Heart left ventricle (tissue), 16 donors: Measurements from ENCODE around the gene TPRKB. TPM values are rescaled to one million over a fixed set of nuclear protein-coding genes. Genes with fewer than 3 reads are reported as not detected.
"Not testable (repeated sequence)": the region's sequence is repeated elsewhere in the genome, so short reads cannot be mapped to it uniquely, and the experiment has no call there.

Experiments
- ATAC-seq, 4 donors: fragments of 200-7000 bp; cut with Tn5 transposase; one replicate each; pipeline ENCODE4 v1.9.1; 2020 to 2022; ENCODE audit warnings: moderate library complexity in 4 of 4, mild to moderate bottlenecking in 3 of 4, moderate number of reproducible peaks in 1 of 4
- DNase-seq, 5 donors: peaks; one replicate each; pipeline ENCODE4 v3.0.0-alpha.2; 2020
- H3K27ac ChIP-seq, 12 donors: fragments of 200-600 bp; sonication (generic) in 4 of 12; one replicate each; pipeline versions ENCODE4 v1.5.0 to v1.8.0; 2016 to 2022; ENCODE audit warnings: mild to moderate bottlenecking in 2 of 12
- H3K27me3 ChIP-seq, 9 donors: fragments of 200-600 bp; sonication (generic) in 2 of 9; one replicate each; pipeline versions ENCODE4 v1.5.1 to v1.8.0; 2016 to 2022; ENCODE audit warnings: mild to moderate bottlenecking in 3 of 9
- H3K36me3 ChIP-seq, 9 donors: fragments of 200-600 bp; sonication (generic) in 2 of 9; one replicate each; pipeline versions ENCODE4 v1.5.0 to v1.8.0; 2018 to 2022; ENCODE audit warnings: mild to moderate bottlenecking in 2 of 9
- H3K4me1 ChIP-seq, 12 donors: fragments of 200-600 bp; sonication (generic) in 4 of 12; one replicate each; pipeline versions ENCODE4 v1.5.0 to v1.8.0; 2016 to 2022; ENCODE audit warnings: mild to moderate bottlenecking in 3 of 12
- H3K4me3 ChIP-seq, 12 donors: fragments of 200-600 bp; sonication (generic) in 4 of 12; one replicate each; pipeline versions ENCODE4 v1.5.0 to v1.8.0; 2017 to 2022; ENCODE audit warnings: mild to moderate bottlenecking in 9 of 12, moderate library complexity in 4 of 12
- H3K9me3 ChIP-seq, 12 donors: fragments of 200-600 bp; sonication (generic) in 4 of 12; one replicate each; pipeline versions ENCODE4 v1.5.0 to v1.8.0; 2016 to 2022; ENCODE audit warnings: mild to moderate bottlenecking in 1 of 12
- CTCF ChIP-seq, 12 donors: fragments of 200-600 bp; sonication (generic) in 4 of 12; IDR thresholded peaks; one replicate each; pipeline versions ENCODE4 v1.5.0 to v1.8.0; 2018 to 2022; ENCODE audit warnings: antibody characterized with exemption in 12 of 12, mild to moderate bottlenecking in 5 of 12
- WGBS, 4 donors: extraction: QIAGEN DNeasy Blood & Tissue Kit in 2 of 4; methylation state at CpG; one replicate each; pipeline versions ENCODE4 v1.1.5 to v1.1.7; 2013 to 2018; 5-methylcytosine and 5-hydroxymethylcytosine counted together
- intact Hi-C, 10 donors: fragments of 100-400 bp; cut with DNase I; formaldehyde crosslinking; loops; one replicate each; pipeline versions ENCODE4 v1.11.1 to v1.14.2; 2022
- polyA plus RNA-seq, 2 donors: library from polyadenylated mRNA; stranded (reverse); fragments of 200-250 nt; gene quantifications; one replicate each; pipeline ENCODE4 v1.2.3, GENCODE V29; 2013
- total RNA-seq, 9 donors: library from RNA; depleted of rRNA in 2 of 9; stranded (reverse); fragments of >200 nt in 2 of 9; fragmentation: NEBNext Ultra II Directional in 3 of 9; extraction: Animal tissue kit (Norgen Biotek cat#: 25700) in 3 of 9; gene quantifications; one replicate each; pipeline versions ENCODE4 v1.1.0 to v1.2.4, GENCODE V29; 2016 to 2023
- donor health status: ischemic (EF 13 %, LVEDD 7.1; RV severe dilation, severe dysfunction).
- donor health status: healthy with polysubstance abuse.
- donor health status: DM: no; HTN: yes; CAD: no.
- donor health status: DM: no; HTN: no; CAD: no.
- donor health status: ischemic (EF 25% LVEDD 6.9; RV normal size, moderate dysfunction).
- donor health status: ischemic (EF 25% LVEDD 5.7; RV mildly dilated, moderate dysfunction).
- donor health status: healthy.
- donor health status: DM: yes; HTN: yes; CAD: no.
- donor health status: ischemic (EF 35%, LVEDD 5.7; RV mildly dilated, moderate dysfunction).
- donor health status: nonischemic (EF 11% LVEDD 7.7; RV severe dilation, severe dysfunction).
- donor health status: DM: yes; HTN: yes; CAD: no.
- donor health status: PGD.
- donor health status: ischemic (EF 29% LVEDD 5.4; RV normal size, mild dysfunction).
- donor health status: nonischemic (EF 23%, LVEDD 6.1; RV moderate dilation, normal function).

Gene TPRKB
- total and polyA plus RNA-seq, 11 donors, result 16.1 to 87.6 (median 31.5) TPM

- H3K27me3 ChIP-seq, H3K4me1 ChIP-seq, H3K9me3 ChIP-seq, H3K4me3 ChIP-seq, H3K36me3 ChIP-seq, H3K27ac ChIP-seq: not testable (repeated sequence)
- 22 to 33% (median 27%) methylated on average over 5 of the region's 5 CpGs for WGBS, 4 donors
- DNase-seq (peak in 1 of 5 donors; percentile 29), ATAC-seq (peak in 3 of 4 donors; percentile 28 to 57 (median 40))
- TF ChIP-seq CTCF (IDR thresholded peaks at IDR 0.05), result peak in 11 of 12 donors; percentile 34 to 70 (median 51)
- intact Hi-C loops, result loop anchor here in 1 of 10 donors (5.0 kb wide), 1 partner anchor 53 kb away; no protein-coding TSS in a partner anchor
Measured at GRCh38 chr2:73679951-73680571, 57.1 kb downstream of the TPRKB start.

Other genes starting within 250 kb of the TPRKB start
- gene NAT8, start 94.9 kb downstream of the TPRKB start, total RNA-seq, result not detected
- gene NAT8, start 94.9 kb downstream of the TPRKB start, polyA plus RNA-seq, result not detected
- 10 to 100 TPM in 6 of 9 donors, 1 to 10 TPM in 3; 6.7 to 13.8 (median 11.0) TPM for gene DUSP11, start 42.8 kb upstream of the TPRKB start, total RNA-seq
- 10 to 100 TPM in 1 of 2 donors, 1 to 10 TPM in 1; 8.7 to 10.5 TPM for gene DUSP11, start 42.8 kb upstream of the TPRKB start, polyA plus RNA-seq
- not detected for gene C2orf78, start 46.8 kb upstream of the TPRKB start, total RNA-seq
- not detected for gene C2orf78, start 46.8 kb upstream of the TPRKB start, polyA plus RNA-seq
- 10 to 100 TPM; 27.2 to 38.0 (median 34.4) TPM for gene STAMBP, start 91.6 kb upstream of the TPRKB start, total RNA-seq
- gene STAMBP, start 91.6 kb upstream of the TPRKB start, polyA plus RNA-seq, result 10 to 100 TPM; 13.2 to 29.2 TPM
- gene ACTG2, start 155.7 kb upstream of the TPRKB start, total RNA-seq, result 10 to 100 TPM in 1 of 9 donors, 1 to 10 TPM in 8; 1.3 to 10.5 (median 3.1) TPM
- 1 to 10 TPM; 4.2 to 4.4 TPM for gene ACTG2, start 155.7 kb upstream of the TPRKB start, polyA plus RNA-seq
- gene DGUOK, start 189.5 kb upstream of the TPRKB start, total RNA-seq, result 10 to 100 TPM; 22.6 to 32.1 (median 24.3) TPM
- gene DGUOK, start 189.5 kb upstream of the TPRKB start, polyA plus RNA-seq, result 10 to 100 TPM; 34.9 to 49.2 TPM
- gene TET3, start 247.6 kb upstream of the TPRKB start, total RNA-seq, result 10 to 100 TPM in 1 of 9 donors, 1 to 10 TPM in 8; 1.8 to 12.6 (median 2.5) TPM
- 1 to 10 TPM; 1.2 to 4.2 TPM for gene TET3, start 247.6 kb upstream of the TPRKB start, polyA plus RNA-seq